ENCODE measurements around the gene RNASE3. TPM values are rescaled to one million over a fixed set of nuclear protein-coding genes. Genes with fewer than 3 reads are reported as not detected.
"Not testable (repeated sequence)": the region's sequence is repeated elsewhere in the genome, so short reads cannot be mapped to it uniquely, and the experiment has no call there.

RNASE3 gene
- polyA plus RNA-seq, 3 donors: 1.4 TPM; not detected in 2

GRCh38 chr14:20904393-20905029 lies 13.3 kb downstream of the RNASE3 start:
- 59 to 80% (median 68%) methylated on average over 4 of the region's 4 CpGs for WGBS, 3 donors
- no peak overlapping the region for H3K27ac ChIP-seq (ENCODE audit: low read depth, low read length)

- no peak overlapping the region for H3K27ac ChIP-seq (ENCODE audit: low read depth, low read length)
- 76 to 82% (median 82%) methylated on average over 2 of the region's 2 CpGs for WGBS, 3 donors
These were observed 14.5 kb downstream of the RNASE3 start for GRCh38 chr14:20905676-20906075.

GRCh38 chr14:20907214-20907613 lies 16.0 kb downstream of the RNASE3 start:
- WGBS, 3 donors: 86 to 89% (median 87%) methylated on average over 1 of the region's 1 CpG
- H3K27ac ChIP-seq (ENCODE audit: low read depth, low read length): no peak overlapping the region

- not testable (repeated sequence) for H3K27ac ChIP-seq (ENCODE audit: low read depth, low read length)
- 67 to 84% (median 82%) methylated on average over 11 to 14 of the region's 14 CpGs for WGBS, 3 donors
These were observed 19.6 kb downstream of the RNASE3 start for GRCh38 chr14:20910822-20911221.

GRCh38 chr14:20919038-20919756 lies 28.0 kb downstream of the RNASE3 start:
- not testable (repeated sequence) for H3K27ac ChIP-seq (ENCODE audit: low read depth, low read length)
- 47 to 59% (median 49%) methylated on average over 9 to 11 of the region's 11 CpGs for WGBS, 3 donors

GRCh38 chr14:20923766-20924297 lies 32.6 kb downstream of the RNASE3 start:
- H3K27ac ChIP-seq (ENCODE audit: low read depth, low read length): not testable (repeated sequence)
- 23 to 31% (median 29%) methylated on average over 2 of the region's 2 CpGs for WGBS, 3 donors

GRCh38 chr14:20934148-20934762 lies 43.1 kb downstream of the RNASE3 start:
- H3K27ac ChIP-seq (ENCODE audit: low read depth, low read length): no peak overlapping the region
- WGBS, 3 donors: 28 to 43% (median 42%) methylated on average over 10 to 18 of the region's 18 CpGs

- H3K27ac ChIP-seq (ENCODE audit: low read depth, low read length): no peak overlapping the region
- WGBS, 3 donors: 76 to 82% (median 77%) methylated on average over 5 of the region's 5 CpGs
These were observed 44.3 kb downstream of the RNASE3 start for GRCh38 chr14:20935303-20935984.

Other genes starting within 250 kb of the RNASE3 start
- gene OR6S1, start 249.7 kb upstream of the RNASE3 start, polyA plus RNA-seq: not detected
- 100 to 1,000 TPM in 1 of 3 donors, 10 to 100 TPM in 2; 19.6 to 117 (median 78.8) TPM for gene RNASE4, start 206.8 kb upstream of the RNASE3 start, polyA plus RNA-seq
- 10 to 100 TPM; 16.0 to 71.9 (median 41.8) TPM for gene ANG, start 202.6 kb upstream of the RNASE3 start, polyA plus RNA-seq
- gene EDDM3A, start 145.5 kb upstream of the RNASE3 start, polyA plus RNA-seq: not detected
- not detected for gene EDDM3B, start 123.0 kb upstream of the RNASE3 start, polyA plus RNA-seq
- 10 to 100 TPM in 1 of 3 donors, 1 to 10 TPM in 2; 3.2 to 12.5 (median 8.6) TPM for gene RNASE6, start 110.1 kb upstream of the RNASE3 start, polyA plus RNA-seq
- 100 to 1,000 TPM; 143 to 531 (median 481) TPM for gene RNASE1, start 88.5 kb upstream of the RNASE3 start, polyA plus RNA-seq
- gene RNASE2, start 64.1 kb downstream of the RNASE3 start, polyA plus RNA-seq: 10 to 100 TPM in 1 of 3 donors, 1 to 10 TPM in 2; 2.2 to 16.7 (median 2.4) TPM
- gene METTL17, start 98.6 kb downstream of the RNASE3 start, polyA plus RNA-seq: 10 to 100 TPM; 37.9 to 46.9 (median 39.5) TPM
- under 1 TPM in 2 of 3 donors, not detected in 1; 0.06 to 0.22 TPM for gene SLC39A2, start 107.9 kb downstream of the RNASE3 start, polyA plus RNA-seq
- 100 to 1,000 TPM in 2 of 3 donors, 10 to 100 TPM in 1; 61.2 to 335 (median 162) TPM for gene NDRG2, start 133.7 kb downstream of the RNASE3 start, polyA plus RNA-seq
- not detected for gene TPPP2, start 138.8 kb downstream of the RNASE3 start, polyA plus RNA-seq
- not detected for gene RNASE13, start 143.4 kb downstream of the RNASE3 start, polyA plus RNA-seq
- under 1 TPM in 1 of 3 donors, not detected in 2; 0.07 TPM for gene RNASE7, start 151.0 kb downstream of the RNASE3 start, polyA plus RNA-seq
- gene RNASE8, start 166.4 kb downstream of the RNASE3 start, polyA plus RNA-seq: not detected
- gene ARHGEF40, start 178.9 kb downstream of the RNASE3 start, polyA plus RNA-seq: 10 to 100 TPM; 21.6 to 67.2 (median 44.0) TPM
- gene ZNF219, start 207.3 kb downstream of the RNASE3 start, polyA plus RNA-seq: 10 to 100 TPM; 14.4 to 56.1 (median 18.6) TPM
- gene TMEM253, start 209.7 kb downstream of the RNASE3 start, polyA plus RNA-seq: under 1 TPM; 0.22 to 0.83 (median 0.25) TPM